ENCODE data around the gene DESI1.

DNA sequence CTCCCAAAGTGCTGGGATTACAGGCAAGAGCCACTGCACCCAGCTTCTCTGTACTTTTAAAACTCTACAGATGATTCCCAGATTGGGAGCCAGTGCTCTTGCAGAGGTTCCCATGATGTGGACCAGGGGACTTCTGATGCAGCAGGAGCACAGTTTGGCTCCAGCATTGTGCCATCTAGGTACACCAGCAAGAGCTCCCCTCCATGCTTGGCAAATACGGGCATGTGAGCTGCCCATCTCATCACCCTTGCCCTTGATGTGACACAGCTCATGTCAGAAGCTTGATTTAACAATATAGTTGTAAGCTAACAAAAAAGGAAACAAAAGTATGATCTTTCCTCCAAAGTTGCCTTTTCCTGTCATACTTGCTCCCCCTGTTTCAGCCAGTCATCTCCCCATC is 39.1 kb upstream of the DESI1 start:
- TF ChIP-seq, protein P1, sequence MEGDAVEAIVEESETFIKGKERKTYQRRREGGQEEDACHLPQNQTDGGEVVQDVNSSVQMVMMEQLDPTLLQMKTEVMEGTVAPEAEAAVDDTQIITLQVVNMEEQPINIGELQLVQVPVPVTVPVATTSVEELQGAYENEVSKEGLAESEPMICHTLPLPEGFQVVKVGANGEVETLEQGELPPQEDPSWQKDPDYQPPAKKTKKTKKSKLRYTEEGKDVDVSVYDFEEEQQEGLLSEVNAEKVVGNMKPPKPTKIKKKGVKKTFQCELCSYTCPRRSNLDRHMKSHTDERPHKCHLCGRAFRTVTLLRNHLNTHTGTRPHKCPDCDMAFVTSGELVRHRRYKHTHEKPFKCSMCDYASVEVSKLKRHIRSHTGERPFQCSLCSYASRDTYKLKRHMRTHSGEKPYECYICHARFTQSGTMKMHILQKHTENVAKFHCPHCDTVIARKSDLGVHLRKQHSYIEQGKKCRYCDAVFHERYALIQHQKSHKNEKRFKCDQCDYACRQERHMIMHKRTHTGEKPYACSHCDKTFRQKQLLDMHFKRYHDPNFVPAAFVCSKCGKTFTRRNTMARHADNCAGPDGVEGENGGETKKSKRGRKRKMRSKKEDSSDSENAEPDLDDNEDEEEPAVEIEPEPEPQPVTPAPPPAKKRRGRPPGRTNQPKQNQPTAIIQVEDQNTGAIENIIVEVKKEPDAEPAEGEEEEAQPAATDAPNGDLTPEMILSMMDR (IDR thresholded peaks at IDR 0.05; ENCODE audit: insufficient read depth, low read length, poor library complexity, severe bottlenecking), result no peak
- no peak for TF ChIP-seq EZH2phosphoT487 (conservative IDR thresholded peaks at IDR 0.05; ENCODE audit: low read length)
